Transverse colon (tissue), 4 donors: Measurements from ENCODE around the gene SIGLEC15.

Experiments
- CTCF ChIP-seq, 5 experiments: fragments of 200-600 bp in 3 of 5; fragments of 450-650 bp in 2 of 5; sonication (generic) in 3 of 5; IDR thresholded peaks; 1 replicate in 2 of 5; 2 replicates in 3 of 5; pipeline ENCODE4 v1.5.1; 2016 to 2017; ENCODE audit warnings: antibody characterized with exemption in 5 of 5, inconsistent platforms in 3 of 5, mild to moderate bottlenecking in 2 of 5, moderate library complexity in 1 of 5
- EP300 ChIP-seq: sonication (generic); formaldehyde crosslinking; IDR thresholded peaks from one replicate; pipeline ENCODE4 v1.6.1; 2017; ENCODE audit warnings: antibody characterized with exemption, low read depth
- POLR2AphosphoS5 ChIP-seq, 3 donors: sonication (generic); formaldehyde crosslinking; IDR thresholded peaks; one replicate each; pipeline ENCODE4 v1.6.1; 2016; ENCODE audit warnings: antibody characterized with exemption in 3 of 3

DNA sequence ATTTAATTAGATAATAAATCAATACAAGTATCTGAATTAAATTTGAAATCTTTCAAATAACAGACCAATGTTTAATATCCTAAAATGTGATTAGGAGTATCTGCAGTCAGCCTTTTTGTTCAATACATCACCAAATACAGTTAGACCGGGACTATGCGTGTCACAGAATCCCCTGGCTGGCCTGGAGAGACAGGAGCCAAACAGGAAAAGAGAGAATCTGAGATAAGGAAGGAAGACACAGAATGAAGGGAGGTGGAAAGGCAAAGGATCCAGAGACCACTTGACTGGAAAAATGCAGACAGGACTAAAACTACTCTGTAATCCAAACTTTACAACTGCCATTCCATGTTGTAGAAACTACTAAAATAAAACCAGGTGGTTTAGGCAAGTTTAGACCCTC is 66.3 kb downstream of the SIGLEC15 start:
- TF ChIP-seq EP300 (no peak), CTCF (IDR thresholded peaks at IDR 0.05) (no peak), POLR2AphosphoS5 (IDR thresholded peaks at IDR 0.05) (no peak)
